SK-N-MC (cell line): ENCODE measurements around the gene SYNGAP1.

ENCODE experiments used
- DNase-seq: peaks from one replicate; pipeline ENCODE4 v3.0.0-alpha.2; 2011; ENCODE audit warnings: low read depth, low spot score
- H3K27ac ChIP-seq: fragments of 200-600 bp; sonication (generic); 2 replicates; pipeline ENCODE4 v1.5.1; 2016; ENCODE audit warnings: mixed run types
- H3K36me3 ChIP-seq: fragments of 200-600 bp; sonication (generic); 2 replicates; pipeline ENCODE4 v1.6.1; 2017; ENCODE audit warnings: antibody characterized with exemption, low read length, mixed read lengths; ENCODE audit not compliant: insufficient read depth
- H3K4me3 ChIP-seq: fragments of 200-600 bp; sonication (generic); 2 replicates; pipeline ENCODE4 v1.5.1; 2016
- H3K9ac ChIP-seq: fragments of 200-600 bp; sonication (generic); 2 replicates; pipeline ENCODE4 v1.8.0; 2017; ENCODE audit warnings: mixed run types, mixed read lengths; ENCODE audit not compliant: insufficient read length
- H3K9me3 ChIP-seq: fragments of 200-600 bp; sonication (generic); 2 replicates; pipeline ENCODE4 v1.6.1; 2017; ENCODE audit warnings: low read depth, mild to moderate bottlenecking, antibody characterized with exemption, low read length, moderate library complexity, mixed read lengths
- EZH2 ChIP-seq: fragments of 200-600 bp; sonication (generic); IDR thresholded peaks from one replicate; pipeline ENCODE4 v1.6.1; 2017; ENCODE audit warnings: antibody characterized with exemption
- FOXP2 ChIP-seq: optimal IDR thresholded peaks from 2 replicates; pipeline ENCODE3; 2011; ENCODE audit warnings: mild to moderate bottlenecking, moderate library complexity; ENCODE audit not compliant: insufficient read depth; ENCODE audit errors: extremely low read length, control extremely low read depth
- POLR2AphosphoS5 ChIP-seq: IDR thresholded peaks from 2 replicates; pipeline ENCODE4 v1.6.1; 2012; ENCODE audit warnings: mild to moderate bottlenecking, low read depth, low read length, borderline replicate concordance

SYNGAP1 gene

GRCh38 chr6:33450434-33450833, 30.6 kb downstream of the SYNGAP1 start:
- Histone ChIP-seq H3K9me3 (no peaks in the 10 kb centered on the region), H3K4me3 (no peak overlapping the region), H3K9ac (no peak overlapping the region), H3K36me3 (no peaks in the 10 kb centered on the region; the same call in 1 of the 2 replicates), H3K27ac (peak overlapping the region; percentile 71; the same call in 1 of the 2 replicates)
- DNase-seq: no peak
- no peak for TF ChIP-seq FOXP2
- no peak for TF ChIP-seq EZH2
- no peak for TF ChIP-seq POLR2AphosphoS5

- TF ChIP-seq EZH2: no peak
- no peak for TF ChIP-seq FOXP2
- TF ChIP-seq POLR2AphosphoS5: no peak
- DNase-seq: no peak
- peaks cover 10% of the 10 kb centered on the region; the same call in 1 of the 2 replicates for H3K36me3 ChIP-seq
- no peak overlapping the region for H3K4me3 ChIP-seq
- H3K27ac ChIP-seq: no peak overlapping the region
- H3K9me3 ChIP-seq: no peaks in the 10 kb centered on the region
- H3K9ac ChIP-seq: no peak overlapping the region
Observed at GRCh38 chr6:33451606-33452005, 31.7 kb downstream of the SYNGAP1 start.

GRCh38 chr6:33452496-33452895, 32.6 kb downstream of the SYNGAP1 start:
- Histone ChIP-seq H3K4me3 (no peak overlapping the region), H3K36me3 (peaks cover 11% of the 10 kb centered on the region; the same call in 1 of the 2 replicates), H3K27ac (no peak overlapping the region), H3K9ac (no peak overlapping the region), H3K9me3 (no peaks in the 10 kb centered on the region)
- no peak for DNase-seq
- TF ChIP-seq EZH2 (no peak), FOXP2 (no peak), POLR2AphosphoS5 (no peak)

- no peak for TF ChIP-seq FOXP2
- TF ChIP-seq EZH2: no peak
- TF ChIP-seq POLR2AphosphoS5: no peak
- DNase-seq: no peak
- peaks cover 11% of the 10 kb centered on the region; the same call in 1 of the 2 replicates for H3K36me3 ChIP-seq
- no peaks in the 10 kb centered on the region for H3K9me3 ChIP-seq
- peak overlapping the region; percentile 57; the same call in 1 of the 2 replicates for H3K27ac ChIP-seq
- peak overlapping the region; percentile 78 for H3K9ac ChIP-seq
- H3K4me3 ChIP-seq: peak overlapping the region; percentile 96
Observed at GRCh38 chr6:33453393-33454008, 33.6 kb downstream of the SYNGAP1 start.

GRCh38 chr6:33454009-33454946, 34.4 kb downstream of the SYNGAP1 start, which contains the start of gene ZBTB9:
TSS of gene ZBTB9 (plus strand) at chr6:33454576. CDS start at chr6:33455101, 525 bp downstream.
- H3K9ac ChIP-seq: peak within 1 kb of the TSS; percentile 78
- peak within 1 kb of the TSS; percentile 57; the same call in 1 of the 2 replicates for H3K27ac ChIP-seq
- H3K36me3 ChIP-seq: peaks cover 11% of the 10 kb centered on the region; the same call in 1 of the 2 replicates
- DNase-seq: peak; percentile 60
- TF ChIP-seq EZH2 (no peak), POLR2AphosphoS5 (peak; percentile 98), FOXP2 (no peak)
- no peaks in the 10 kb centered on the region for H3K9me3 ChIP-seq
- peak within 1 kb of the TSS; percentile 96 for H3K4me3 ChIP-seq

GRCh38 chr6:33455051-33455450, 35.2 kb downstream of the SYNGAP1 start:
- Histone ChIP-seq H3K9me3 (no peaks in the 10 kb centered on the region), H3K4me3 (peak overlapping the region; percentile 96), H3K36me3 (peaks cover 11% of the 10 kb centered on the region; the same call in 1 of the 2 replicates), H3K9ac (peak overlapping the region; percentile 78), H3K27ac (no peak overlapping the region)
- TF ChIP-seq POLR2AphosphoS5: no peak
- TF ChIP-seq EZH2: no peak
- no peak for TF ChIP-seq FOXP2
- DNase-seq: no peak

- no peak overlapping the region for H3K27ac ChIP-seq
- H3K4me3 ChIP-seq: no peak overlapping the region
- no peak for DNase-seq
- no peak for TF ChIP-seq FOXP2
- no peak for TF ChIP-seq POLR2AphosphoS5
- TF ChIP-seq EZH2: no peak
- H3K9me3 ChIP-seq: no peaks in the 10 kb centered on the region
- H3K36me3 ChIP-seq: peaks cover 11% of the 10 kb centered on the region; the same call in 1 of the 2 replicates
- H3K9ac ChIP-seq: no peak overlapping the region
Observed at GRCh38 chr6:33456156-33456555, 36.3 kb downstream of the SYNGAP1 start.

- H3K9ac ChIP-seq: no peak overlapping the region
- H3K36me3 ChIP-seq: peaks cover 11% of the 10 kb centered on the region; the same call in 1 of the 2 replicates
- TF ChIP-seq POLR2AphosphoS5 (no peak), FOXP2 (no peak), EZH2 (no peak)
- DNase-seq: no peak
- H3K27ac ChIP-seq: no peak overlapping the region
- no peaks in the 10 kb centered on the region for H3K9me3 ChIP-seq
- H3K4me3 ChIP-seq: no peak overlapping the region
Observed at GRCh38 chr6:33458676-33459075, 38.8 kb downstream of the SYNGAP1 start.
